Measurements from ENCODE around the gene INHBA.

Gene INHBA

GRCh38 chr7:41688906-41689305 is 14.0 kb downstream of the INHBA start:
- no peak for DNase-seq (ENCODE audit: low spot score)

- DNase-seq (ENCODE audit: low spot score) = no peak
Measured at GRCh38 chr7:41688012-41688625, 14.8 kb downstream of the INHBA start.

- no peak for DNase-seq (ENCODE audit: low spot score)
Measured at GRCh38 chr7:41685684-41686083, 17.2 kb downstream of the INHBA start.

GRCh38 chr7:41682422-41682821 is 20.5 kb downstream of the INHBA start:
- DNase-seq (ENCODE audit: low spot score) = no peak

GRCh38 chr7:41679566-41679965 is 23.3 kb downstream of the INHBA start:
- DNase-seq (ENCODE audit: low spot score) = no peak

GRCh38 chr7:41674505-41675023 is 28.3 kb downstream of the INHBA start:
- DNase-seq (ENCODE audit: low spot score) = no peak

- no peak for DNase-seq (ENCODE audit: low spot score)
Measured at GRCh38 chr7:41661596-41661995, 41.3 kb downstream of the INHBA start.

- no peak for DNase-seq (ENCODE audit: low spot score)
Measured at GRCh38 chr7:41659539-41659938, 43.4 kb downstream of the INHBA start.

GRCh38 chr7:41656366-41656765 is 46.5 kb downstream of the INHBA start:
- DNase-seq (ENCODE audit: low spot score) = no peak

- no peak for DNase-seq (ENCODE audit: low spot score)
Measured at GRCh38 chr7:41655426-41655825, 47.5 kb downstream of the INHBA start.

GRCh38 chr7:41652267-41652666 is 50.6 kb downstream of the INHBA start:
- DNase-seq (ENCODE audit: low spot score) = peak; percentile 72

- DNase-seq (ENCODE audit: low spot score) = no peak
Measured at GRCh38 chr7:41648501-41648900, 54.4 kb downstream of the INHBA start.

- no peak for DNase-seq (ENCODE audit: low spot score)
Measured at GRCh38 chr7:41643616-41644015, 59.3 kb downstream of the INHBA start.

- DNase-seq (ENCODE audit: low spot score) = no peak
Measured at GRCh38 chr7:41641665-41642014, 61.2 kb downstream of the INHBA start.

GRCh38 chr7:41641011-41641664 is 61.8 kb downstream of the INHBA start:
- no peak for DNase-seq (ENCODE audit: low spot score)

- DNase-seq (ENCODE audit: low spot score) = no peak
Measured at GRCh38 chr7:41640487-41640886, 62.4 kb downstream of the INHBA start.

GRCh38 chr7:41637049-41637448 is 65.8 kb downstream of the INHBA start:
- DNase-seq (ENCODE audit: low spot score) = no peak
